HG02884 (cell line): Measurements from ENCODE around the gene NPR2.

Source experiments
- ATAC-seq: cut with Tn5 transposase; IDR thresholded peaks from one replicate; pipeline ENCODE4 v1.9.1; 2021; ENCODE audit warnings: mild to moderate bottlenecking, moderate library complexity; ENCODE audit not compliant: unreplicated experiment

The NPR2 gene

DNA sequence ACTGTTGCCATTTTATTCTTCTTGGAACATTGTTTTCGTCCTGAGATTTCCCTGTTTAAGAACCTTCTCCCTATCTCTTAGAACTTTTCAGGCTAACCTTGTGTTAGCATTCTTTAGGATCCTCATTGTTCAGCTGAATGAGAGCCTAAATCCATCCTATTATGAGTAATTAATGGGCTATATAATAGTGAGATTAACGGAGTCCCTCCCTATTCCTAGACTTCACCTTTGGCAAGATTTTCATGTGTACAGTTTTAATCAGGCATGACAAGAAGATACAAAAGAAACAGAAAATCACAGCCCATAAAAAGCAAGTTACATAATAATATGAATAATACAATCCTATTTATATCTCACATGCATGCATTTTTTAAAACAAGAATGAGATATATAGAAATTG lies 28.2 kb upstream of the NPR2 start:
- ATAC-seq: no peak

DNA sequence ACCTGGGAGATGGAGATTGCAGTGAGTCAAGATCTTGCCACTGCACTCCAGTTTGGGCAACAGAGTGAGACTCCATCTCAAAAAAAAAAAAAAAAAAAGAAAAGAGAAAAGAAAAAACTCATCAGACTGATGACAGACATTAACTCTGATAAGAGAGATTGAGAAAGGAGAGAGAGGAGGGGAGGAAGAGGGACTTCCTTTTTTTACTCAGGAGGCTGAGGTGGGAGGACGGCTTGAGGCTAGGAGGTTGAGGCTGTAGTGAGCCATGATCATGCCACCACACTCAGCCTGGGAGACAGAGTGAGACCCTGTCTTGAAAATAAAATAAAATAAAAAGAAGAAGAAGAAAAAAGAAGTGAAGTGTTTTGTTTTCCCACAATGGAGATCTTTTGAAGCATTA lies 27.6 kb upstream of the NPR2 start:
- no peak for ATAC-seq

DNA sequence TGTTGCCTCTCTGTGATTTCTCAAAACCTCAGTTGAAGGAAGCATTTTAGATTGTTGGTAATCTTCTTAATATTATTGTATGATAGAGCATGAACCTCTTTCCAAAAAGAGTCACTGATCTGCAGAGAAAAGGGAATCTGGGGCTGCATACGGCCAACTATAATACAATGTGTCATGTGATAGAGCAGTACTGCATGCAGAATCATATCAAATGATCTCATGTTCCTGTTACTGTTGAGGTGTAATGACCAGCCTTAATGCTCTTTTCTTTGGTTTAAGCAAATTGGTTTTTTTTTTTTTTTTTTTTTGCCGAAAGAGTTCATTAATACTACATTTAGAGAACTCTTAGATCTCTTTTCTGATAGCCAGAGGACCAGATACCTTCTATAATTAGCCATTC lies 24.4 kb upstream of the NPR2 start:
- no peak for ATAC-seq

DNA sequence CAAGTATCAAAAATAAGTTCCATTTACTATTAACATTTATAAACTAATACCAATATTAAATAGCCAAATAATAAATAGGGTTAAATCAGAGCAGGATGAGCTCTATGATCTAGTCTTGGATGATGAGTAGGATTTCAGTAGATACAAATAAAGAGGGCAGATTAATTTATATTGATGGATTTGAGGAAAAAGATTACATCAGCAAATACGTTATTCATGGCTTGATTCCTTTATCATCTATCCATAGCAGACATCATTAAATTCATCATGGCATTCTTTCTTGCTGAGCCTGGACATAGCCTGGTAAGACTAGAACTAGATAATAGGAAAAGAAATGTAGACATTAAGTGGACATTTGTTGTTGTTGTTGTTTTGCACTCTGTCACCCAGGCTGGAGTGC lies 23.9 kb upstream of the NPR2 start:
- ATAC-seq: no peak

DNA sequence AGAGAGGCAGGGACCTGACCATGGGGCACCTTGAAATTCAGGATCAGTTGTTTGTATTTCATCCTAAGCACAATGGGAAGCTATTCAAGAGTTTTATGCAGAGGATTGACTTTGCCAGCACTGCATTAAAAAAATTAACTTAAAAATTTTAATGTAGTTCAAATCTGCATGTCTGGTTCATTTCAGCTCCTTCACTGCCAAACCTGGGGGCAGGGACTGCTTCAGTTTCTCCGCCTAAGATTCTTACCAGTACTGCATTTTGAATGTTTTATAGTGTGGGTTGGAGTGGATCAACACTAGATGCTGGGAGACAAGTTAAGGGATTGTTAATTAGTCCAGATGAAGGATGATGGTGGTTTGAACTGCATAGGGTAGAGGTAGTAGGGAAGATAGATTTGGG lies 21.6 kb upstream of the NPR2 start:
- ATAC-seq: no peak

DNA sequence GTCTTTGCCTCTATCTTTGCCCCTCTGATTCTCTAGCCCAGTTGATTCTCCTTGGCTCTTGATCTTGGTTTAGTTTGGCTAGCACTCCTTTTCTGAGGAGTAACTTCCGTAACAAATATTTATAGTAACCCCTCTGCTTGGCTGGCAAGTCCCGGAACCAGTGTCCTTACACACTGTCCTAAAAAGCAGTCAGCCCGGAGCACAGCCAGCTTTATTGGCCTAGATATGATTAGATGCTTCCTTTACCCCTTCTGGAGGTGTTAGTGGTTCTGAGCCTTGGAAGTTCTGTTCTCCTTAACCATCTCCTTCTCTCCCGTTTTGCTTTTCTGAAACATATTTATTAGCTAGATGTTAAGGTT lies 20.3 kb upstream of the NPR2 start:
- ATAC-seq: no peak

DNA sequence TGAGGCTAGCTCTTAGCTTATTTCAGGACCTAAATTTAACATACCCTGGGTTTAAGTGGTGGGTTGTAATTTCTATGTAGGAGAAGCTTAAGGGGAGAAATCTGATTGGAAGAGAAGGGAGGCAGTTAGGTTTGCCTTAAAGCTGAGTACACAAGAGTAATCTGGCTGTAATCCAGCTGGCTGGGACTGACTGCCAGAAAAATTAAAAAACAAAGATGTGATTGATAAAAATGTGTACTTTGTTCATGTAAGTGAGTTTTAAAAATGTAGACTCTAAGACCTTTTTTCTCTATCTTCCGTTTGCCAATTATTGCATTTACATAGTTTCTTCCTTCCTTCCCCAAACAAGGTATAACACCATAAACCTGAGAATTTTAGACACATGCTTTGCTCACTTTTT lies 19.9 kb upstream of the NPR2 start:
- no peak for ATAC-seq

DNA sequence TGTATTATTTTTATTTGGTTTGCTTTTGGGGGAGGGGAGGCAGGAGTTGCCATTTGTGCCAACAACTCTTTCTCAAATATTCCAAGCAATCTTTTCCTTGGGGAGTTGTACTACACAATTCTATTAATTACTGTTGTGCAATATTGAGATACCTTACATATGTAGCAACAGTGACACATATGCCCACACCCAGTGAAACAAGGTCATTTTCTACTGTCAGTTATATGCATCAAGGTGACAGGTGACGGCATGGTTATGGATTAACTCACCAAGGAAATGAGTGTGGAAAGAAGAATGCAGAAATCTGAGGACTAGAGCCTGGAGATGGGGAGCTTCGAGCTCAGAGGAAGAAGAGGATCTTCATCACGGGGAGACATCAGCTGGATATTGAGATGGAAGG lies 19.4 kb upstream of the NPR2 start:
- no peak for ATAC-seq

DNA sequence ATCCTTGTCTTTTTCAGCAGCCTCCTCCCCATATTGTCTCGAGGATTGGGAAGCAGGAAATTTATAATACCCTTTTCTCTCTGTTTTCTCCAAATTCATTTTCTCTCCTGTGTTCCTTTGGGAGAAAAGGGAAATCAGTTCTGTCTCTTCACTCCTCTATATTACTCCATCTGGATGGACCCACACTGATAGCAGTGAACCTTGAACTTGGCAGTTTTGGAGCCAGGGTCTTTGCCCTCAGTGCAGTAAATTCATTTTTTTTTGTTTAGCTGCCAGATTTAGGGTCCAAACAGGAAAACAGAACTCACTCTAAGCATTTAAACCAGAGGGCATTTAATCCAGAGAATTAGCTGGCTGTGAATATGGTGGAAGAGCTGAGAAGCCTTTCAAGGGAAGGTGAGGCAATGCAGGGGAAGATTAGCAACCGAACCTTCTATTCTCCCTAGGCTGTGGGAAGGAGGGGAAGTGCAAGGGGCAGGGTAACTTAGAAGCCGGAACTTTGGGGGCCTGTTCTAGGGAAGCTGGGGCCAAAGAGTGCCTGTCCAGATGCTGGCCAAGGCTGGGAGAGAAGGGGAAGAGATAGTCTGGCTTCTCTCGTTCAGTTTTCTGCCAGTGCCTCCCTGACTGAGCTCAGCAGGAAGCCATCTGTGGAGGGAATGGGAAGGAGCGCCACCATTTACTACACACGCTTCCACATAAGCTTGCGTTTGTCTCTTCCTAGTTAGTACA lies 16.3 kb upstream of the NPR2 start:
- ATAC-seq: no peak

DNA sequence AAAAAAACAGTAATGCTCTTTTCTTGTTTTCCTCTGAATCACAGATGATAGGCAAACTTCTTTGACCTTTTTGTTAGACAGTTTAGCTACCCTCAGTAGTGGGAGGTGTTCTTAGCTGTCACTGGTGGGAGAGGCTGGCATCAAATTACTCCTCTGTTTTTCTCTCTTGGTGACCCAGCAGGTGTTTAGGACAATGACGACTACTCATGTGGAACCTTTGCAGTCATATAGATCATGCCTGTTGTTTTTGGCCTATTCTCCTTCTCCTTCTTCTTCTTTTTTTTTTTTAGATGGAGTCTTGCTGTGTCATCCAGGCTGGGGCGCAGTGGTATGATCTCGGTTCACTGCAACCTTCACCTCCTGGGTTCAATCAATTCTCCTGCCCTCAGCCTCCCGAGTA lies 15.4 kb upstream of the NPR2 start:
- ATAC-seq: no peak

DNA sequence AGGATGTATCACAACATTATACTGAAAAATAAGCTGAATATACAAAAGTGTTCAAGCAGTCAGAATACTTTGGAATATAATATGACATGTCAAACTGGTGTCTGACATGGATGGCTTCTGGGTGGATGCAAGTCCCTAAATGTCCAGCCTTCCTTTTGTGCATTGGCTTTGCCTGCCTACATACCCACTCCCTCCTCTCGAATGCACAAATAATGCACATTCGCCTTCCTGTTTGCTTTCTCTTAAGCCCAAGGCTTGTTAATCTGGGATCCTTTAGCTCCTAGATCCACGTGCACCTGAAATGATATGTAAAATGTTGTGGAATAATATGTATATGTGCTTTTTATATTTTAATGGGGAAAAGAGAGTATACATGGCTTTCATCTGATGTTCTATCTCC lies 12.9 kb upstream of the NPR2 start:
- ATAC-seq: no peak

DNA sequence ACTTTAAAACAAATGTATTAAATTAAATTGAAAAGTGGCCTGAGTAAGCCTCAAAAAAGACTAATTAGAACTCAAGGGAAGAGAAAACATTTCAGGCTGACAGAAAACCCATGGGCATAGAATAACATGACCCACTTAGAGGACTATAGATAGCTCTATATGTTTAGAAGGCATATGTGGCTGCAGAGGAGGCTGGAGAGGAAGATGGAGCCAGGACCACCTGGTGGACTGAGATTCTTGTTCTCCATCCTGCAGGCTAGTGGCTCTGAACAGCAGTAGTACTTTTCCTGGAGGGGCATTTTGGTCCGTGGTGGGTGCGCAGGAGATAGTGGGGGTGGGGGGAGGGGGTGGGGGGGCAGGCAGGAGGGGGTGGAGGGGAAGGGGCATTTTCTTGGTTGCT lies 10.3 kb upstream of the NPR2 start:
- no peak for ATAC-seq

DNA sequence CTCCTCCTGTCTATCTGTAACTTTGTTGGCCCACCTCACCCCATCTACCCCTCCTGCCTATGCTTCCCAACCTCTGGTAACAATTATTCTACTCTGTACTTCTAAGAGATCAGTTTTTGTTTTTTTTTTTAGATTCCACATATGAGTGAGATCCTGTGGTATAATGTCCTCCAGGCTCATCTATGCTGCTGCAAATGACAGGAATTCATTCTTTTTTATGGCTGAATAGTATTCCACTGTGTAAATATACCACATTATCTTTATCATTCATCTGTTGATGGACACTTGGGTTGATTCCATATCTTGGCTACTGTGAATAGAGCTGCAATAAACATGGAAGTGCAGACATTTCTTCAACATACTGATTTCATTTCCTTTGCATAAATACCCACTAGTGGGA lies 8.0 kb upstream of the NPR2 start:
- no peak for ATAC-seq

DNA sequence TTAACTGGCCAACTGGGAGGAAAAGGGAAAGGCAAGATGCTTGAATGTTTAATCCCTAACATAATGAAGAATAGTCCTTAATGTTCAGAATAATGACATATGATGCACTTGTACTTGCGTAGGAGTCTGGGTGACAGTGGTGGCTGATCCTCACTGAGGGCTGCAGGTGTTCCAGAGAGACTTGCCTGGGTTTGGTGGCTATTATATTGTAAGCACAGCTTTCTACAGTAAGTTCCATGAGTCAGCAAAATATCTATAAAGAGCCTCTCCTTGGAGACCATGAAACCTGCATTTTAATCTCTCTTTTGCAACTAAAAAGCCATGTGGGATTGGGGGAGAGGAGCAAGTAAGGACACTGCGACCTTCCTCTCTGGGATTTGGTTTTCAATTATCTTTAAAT lies 1.9 kb upstream of the NPR2 start:
- no peak for ATAC-seq

DNA sequence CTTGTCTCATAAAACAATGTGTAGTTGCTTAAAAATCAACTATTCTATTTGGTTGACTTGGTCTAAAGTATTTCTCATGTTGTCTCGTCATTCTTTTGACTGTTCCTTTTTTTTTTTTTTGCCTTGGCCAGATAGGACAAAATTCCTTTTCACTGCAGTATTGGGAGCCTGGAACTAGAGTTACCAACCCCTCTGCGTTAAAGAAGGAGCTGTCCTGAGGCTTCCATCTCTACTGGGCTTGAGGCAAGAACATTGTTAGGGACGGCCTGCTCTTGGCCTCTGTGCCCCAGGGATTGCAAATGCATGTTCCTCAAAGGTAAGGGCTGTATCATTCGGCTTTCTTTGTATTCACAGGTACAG lies 1.4 kb upstream of the NPR2 start:
- ATAC-seq: no peak

DNA sequence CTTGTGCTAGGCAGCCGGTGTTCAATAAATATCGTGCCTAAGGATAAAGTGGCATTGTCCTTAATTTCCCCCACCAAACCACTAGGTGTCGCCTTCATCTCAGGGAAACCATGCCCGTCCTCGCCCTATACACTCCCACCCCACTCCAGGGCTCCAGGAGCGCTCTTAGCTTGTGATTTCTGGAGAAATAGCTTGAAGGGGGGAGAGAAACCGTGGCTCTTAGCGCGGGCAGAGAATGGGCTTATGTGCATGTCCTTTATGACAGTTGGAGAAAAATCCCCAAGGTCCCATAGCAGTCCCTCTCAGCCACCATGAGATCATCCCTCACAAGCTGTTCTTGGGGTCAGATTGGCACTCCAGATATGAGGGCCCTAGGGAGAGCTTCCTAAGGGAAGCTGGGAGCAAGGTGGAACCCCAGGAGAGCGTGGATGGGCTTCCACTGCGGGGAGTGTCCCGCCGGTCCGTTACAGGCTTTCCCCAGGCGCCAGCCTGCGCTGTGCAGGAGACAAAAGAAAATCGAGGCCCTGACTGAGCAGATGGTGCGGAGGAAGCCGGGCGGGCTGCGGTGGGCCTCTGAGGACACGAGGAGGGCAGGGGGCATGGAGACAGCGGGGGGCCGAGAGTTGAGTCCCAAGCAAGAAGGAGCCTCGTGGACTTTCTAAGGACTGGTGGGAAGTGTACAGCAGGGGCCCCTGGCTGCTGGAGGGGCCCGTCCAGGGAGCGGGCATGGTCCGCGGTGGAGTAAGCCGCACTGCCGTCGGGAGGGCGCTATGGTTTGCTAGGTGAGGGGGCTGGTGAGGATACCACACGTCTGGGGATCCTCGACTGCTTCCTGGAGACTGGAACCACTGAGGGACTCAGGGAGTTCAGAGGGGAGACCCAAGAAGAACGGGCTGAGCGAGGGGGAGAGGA lies 750 bp upstream of the NPR2 start:
- no peak for ATAC-seq

DNA sequence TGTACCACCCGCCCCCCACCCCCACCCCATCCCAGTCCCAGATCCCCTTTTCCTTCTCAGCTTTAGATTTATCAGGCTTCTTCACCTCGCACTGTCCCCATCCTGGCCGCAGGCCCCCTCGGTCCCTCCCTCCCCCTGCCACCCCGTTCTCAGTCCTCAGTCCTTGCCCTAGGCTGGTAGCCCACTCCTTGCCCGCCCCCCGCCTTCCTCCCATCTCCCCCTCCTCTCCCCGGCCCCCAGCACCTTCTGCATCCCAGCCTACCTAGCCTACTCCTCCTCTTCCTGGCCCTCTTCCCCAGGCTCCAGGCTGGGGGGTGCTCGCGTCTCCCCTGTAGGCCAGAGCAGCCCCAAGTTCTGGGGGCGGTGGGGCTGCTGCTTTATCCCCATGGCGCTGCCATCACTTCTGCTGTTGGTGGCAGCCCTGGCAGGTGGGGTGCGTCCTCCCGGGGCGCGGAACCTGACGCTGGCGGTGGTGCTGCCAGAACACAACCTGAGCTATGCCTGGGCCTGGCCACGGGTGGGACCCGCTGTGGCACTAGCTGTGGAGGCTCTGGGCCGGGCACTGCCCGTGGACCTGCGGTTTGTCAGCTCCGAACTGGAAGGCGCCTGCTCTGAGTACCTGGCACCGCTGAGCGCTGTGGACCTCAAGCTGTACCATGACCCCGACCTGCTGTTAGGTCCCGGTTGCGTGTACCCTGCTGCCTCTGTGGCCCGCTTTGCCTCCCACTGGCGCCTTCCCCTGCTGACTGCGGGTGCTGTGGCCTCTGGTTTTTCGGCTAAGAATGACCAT lies 828 bp downstream of the NPR2 start:
- no peak for ATAC-seq

DNA sequence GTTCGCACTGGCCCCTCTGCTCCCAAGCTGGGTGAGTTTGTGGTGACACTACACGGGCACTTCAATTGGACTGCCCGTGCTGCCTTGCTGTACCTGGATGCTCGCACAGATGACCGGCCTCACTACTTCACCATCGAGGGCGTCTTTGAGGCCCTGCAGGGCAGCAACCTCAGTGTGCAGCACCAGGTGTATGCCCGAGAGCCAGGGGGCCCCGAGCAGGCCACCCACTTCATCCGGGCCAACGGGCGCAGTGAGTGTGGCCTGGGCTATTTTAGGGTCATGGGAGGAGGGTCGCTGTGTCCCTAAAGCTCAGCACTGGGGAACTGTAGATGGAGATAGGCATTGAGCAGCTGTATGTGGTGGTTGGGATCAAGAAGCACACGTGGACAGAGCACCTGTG lies 1.4 kb downstream of the NPR2 start:
- ATAC-seq: no peak

DNA sequence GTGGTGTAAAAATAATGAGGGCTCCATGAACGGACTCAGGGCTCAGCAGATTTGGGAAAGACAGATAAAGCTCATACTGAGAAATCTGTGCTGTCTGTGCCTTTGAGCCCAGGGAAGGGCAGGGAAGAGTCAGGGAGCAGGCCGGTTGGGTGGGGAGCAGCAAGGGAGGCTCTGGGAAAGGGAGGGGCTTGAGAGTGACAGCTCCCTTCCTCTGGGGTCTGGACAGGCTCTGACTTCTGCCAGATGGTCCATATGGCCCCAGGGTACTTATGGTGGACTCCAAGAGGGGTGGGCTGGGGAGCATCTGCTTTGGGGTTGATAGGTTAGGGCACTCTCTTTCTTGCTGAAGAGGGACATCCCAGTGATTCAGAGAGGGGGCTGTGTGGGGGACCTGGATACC lies 2.1 kb downstream of the NPR2 start:
- ATAC-seq: no peak

DNA sequence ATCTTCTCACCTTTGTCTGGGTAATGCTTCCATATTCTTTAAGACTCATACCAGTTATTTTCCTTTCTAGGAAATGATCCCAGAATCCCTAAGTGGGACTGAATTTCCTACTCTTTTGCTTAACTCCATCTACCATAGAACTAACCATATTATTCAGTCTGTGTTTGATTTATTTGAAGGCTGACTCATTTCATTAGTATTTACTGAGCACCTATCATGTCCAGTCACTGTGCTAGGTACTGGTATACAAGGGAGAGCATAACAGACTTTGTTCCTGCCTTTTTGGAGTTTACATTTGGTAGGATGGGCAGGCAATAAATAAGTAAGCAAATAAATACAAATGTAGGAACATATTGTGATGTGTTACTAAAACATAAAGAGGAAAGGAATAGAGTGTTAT lies 4.3 kb downstream of the NPR2 start:
- no peak for ATAC-seq

DNA sequence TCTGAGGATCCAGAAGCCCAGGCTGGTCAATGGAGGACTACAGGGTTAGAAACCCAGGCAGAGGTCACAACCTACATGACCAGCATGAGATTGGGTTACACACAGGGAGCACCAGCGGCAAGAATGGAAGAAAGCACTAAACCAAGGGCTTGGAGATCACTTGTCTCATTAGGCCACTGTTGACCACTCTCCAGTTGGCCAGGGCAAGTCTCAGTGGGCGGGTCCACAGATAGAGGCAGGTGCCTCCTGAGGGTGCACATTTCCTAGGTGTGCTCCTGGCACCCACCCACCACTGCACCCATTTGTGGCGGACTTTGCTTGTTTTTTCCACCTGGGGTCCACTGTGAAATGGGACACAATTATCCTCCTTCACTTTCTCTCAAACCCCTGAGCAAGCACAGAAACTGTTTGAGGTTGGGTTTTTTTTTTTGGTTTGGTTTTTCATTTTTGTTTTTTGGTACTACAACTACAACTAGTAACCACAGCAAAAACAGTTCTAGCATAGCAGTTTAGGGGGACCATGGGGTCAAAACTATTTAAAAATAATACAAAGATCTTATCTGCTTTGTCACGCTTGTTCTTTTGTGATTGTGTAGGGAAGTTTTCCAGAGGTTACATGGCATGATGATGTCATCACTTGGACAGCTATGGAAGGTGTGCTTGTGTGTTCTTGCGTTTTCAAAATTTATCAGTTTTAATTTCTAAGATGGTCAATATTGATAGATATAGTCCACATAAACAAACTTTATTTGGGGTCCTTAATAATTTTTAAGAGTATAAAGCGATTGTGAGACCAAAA lies 6.1 kb downstream of the NPR2 start:
- no peak for ATAC-seq
